Measurements from ENCODE around the gene PNMA8B.

DNA sequence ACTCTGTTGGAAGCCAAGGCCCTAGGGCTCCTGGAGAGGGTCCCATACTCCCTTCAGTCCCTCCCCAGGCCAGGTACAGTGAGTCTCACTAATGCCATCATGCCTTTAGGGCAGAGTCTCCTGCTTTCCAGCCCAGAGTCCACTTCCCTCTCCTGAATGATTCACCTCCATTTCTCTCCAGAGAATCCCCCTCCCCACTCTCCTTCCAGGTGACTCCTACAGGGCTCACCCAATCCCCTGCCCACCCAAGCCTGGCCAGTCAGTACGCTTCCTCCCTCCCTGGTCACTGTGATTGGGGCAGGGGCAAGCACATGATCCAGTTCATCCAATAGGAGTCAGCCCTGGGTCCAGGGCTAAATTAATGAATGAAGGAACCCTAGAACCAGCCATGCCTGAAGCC is 35.0 kb upstream of the PNMA8B start:
- TF ChIP-seq, protein P1, sequence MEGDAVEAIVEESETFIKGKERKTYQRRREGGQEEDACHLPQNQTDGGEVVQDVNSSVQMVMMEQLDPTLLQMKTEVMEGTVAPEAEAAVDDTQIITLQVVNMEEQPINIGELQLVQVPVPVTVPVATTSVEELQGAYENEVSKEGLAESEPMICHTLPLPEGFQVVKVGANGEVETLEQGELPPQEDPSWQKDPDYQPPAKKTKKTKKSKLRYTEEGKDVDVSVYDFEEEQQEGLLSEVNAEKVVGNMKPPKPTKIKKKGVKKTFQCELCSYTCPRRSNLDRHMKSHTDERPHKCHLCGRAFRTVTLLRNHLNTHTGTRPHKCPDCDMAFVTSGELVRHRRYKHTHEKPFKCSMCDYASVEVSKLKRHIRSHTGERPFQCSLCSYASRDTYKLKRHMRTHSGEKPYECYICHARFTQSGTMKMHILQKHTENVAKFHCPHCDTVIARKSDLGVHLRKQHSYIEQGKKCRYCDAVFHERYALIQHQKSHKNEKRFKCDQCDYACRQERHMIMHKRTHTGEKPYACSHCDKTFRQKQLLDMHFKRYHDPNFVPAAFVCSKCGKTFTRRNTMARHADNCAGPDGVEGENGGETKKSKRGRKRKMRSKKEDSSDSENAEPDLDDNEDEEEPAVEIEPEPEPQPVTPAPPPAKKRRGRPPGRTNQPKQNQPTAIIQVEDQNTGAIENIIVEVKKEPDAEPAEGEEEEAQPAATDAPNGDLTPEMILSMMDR (IDR thresholded peaks at IDR 0.05; ENCODE audit: low read length): no peak
- no peak for TF ChIP-seq EZH2phosphoT487 (IDR thresholded peaks at IDR 0.05; ENCODE audit: low read length)
- TF ChIP-seq EZH2 (optimal IDR thresholded peaks at IDR 0.05; ENCODE audit: low read depth, low read length): no peak

Data from MM.1S (cell line).